Central memory CD4-positive, alpha-beta T cell (primary cell): Measurements from ENCODE around the gene SLC7A9.
"Not testable (repeated sequence)": the region's sequence is repeated elsewhere in the genome, so short reads cannot be mapped to it uniquely, and the experiment has no call there.

ENCODE experiments used
- DNase-seq: peaks from one replicate; pipeline ENCODE4 v3.0.0; 2022

SLC7A9 gene

GRCh38 chr19:32881766-32882165 lies 12.2 kb upstream of the SLC7A9 start:
- DNase-seq: no peak

- DNase-seq: no peak
Measured at GRCh38 chr19:32880622-32881021, 11.1 kb upstream of the SLC7A9 start.

GRCh38 chr19:32879741-32880140 lies 10.2 kb upstream of the SLC7A9 start:
- DNase-seq: no peak

GRCh38 chr19:32878988-32879387 lies 9.4 kb upstream of the SLC7A9 start:
- no peak for DNase-seq

GRCh38 chr19:32877977-32878745 lies 8.6 kb upstream of the SLC7A9 start:
- no peak for DNase-seq

- no peak for DNase-seq
Measured at GRCh38 chr19:32877323-32877912, 7.9 kb upstream of the SLC7A9 start.

GRCh38 chr19:32876919-32877285 lies 7.3 kb upstream of the SLC7A9 start:
- no peak for DNase-seq

- DNase-seq: no peak
Measured at GRCh38 chr19:32876236-32876918, 6.8 kb upstream of the SLC7A9 start.

GRCh38 chr19:32875428-32875827 lies 5.9 kb upstream of the SLC7A9 start:
- no peak for DNase-seq

GRCh38 chr19:32874605-32875004 lies 5.0 kb upstream of the SLC7A9 start:
- no peak for DNase-seq

- no peak for DNase-seq
Measured at GRCh38 chr19:32873247-32873959, 3.8 kb upstream of the SLC7A9 start.

GRCh38 chr19:32872391-32872790 lies 2.8 kb upstream of the SLC7A9 start:
- DNase-seq: no peak

GRCh38 chr19:32870981-32871451 lies 1.4 kb upstream of the SLC7A9 start:
- no peak for DNase-seq

GRCh38 chr19:32869966-32870573 lies 503 bp upstream of the SLC7A9 start:
- DNase-seq: no peak

GRCh38 chr19:32868206-32868950 lies 1.2 kb downstream of the SLC7A9 start:
- DNase-seq: no peak

GRCh38 chr19:32867436-32867835 lies 2.1 kb downstream of the SLC7A9 start:
- DNase-seq: not testable (repeated sequence)

- DNase-seq: no peak
Measured at GRCh38 chr19:32866564-32867265, 2.9 kb downstream of the SLC7A9 start.

GRCh38 chr19:32866061-32866460 lies 3.5 kb downstream of the SLC7A9 start:
- no peak for DNase-seq

- DNase-seq: no peak
Measured at GRCh38 chr19:32865326-32865725, 4.2 kb downstream of the SLC7A9 start.

GRCh38 chr19:32864318-32865007 lies 5.1 kb downstream of the SLC7A9 start:
- no peak for DNase-seq

- no peak for DNase-seq
Measured at GRCh38 chr19:32863841-32864240, 5.7 kb downstream of the SLC7A9 start.
